Pancreas (tissue), 10 donors: ENCODE measurements around the gene ZFP69. TPM values are rescaled to one million over a fixed set of nuclear protein-coding genes. Genes with fewer than 3 reads are reported as not detected.

Experiments
- ATAC-seq, 4 donors: fragments of 200-7000 bp; cut with Tn5 transposase; one replicate each; pipeline versions ENCODE4 v1.8.0 to v1.9.1; 2020; ENCODE audit warnings: mild to moderate bottlenecking in 4 of 4, moderate library complexity in 4 of 4
- DNase-seq, 6 donors: peaks; one replicate each; pipeline ENCODE4 v3.0.0-alpha.2; 2020
- FAIRE-seq: peaks from 2 replicates; lab custom pipeline; 2012; peaks lifted over from hg19 to GRCh38; lab: Jason Lieb, UNC
- H3K27ac ChIP-seq, 4 donors: fragments of 200-600 bp; sonication (generic); 1 replicate in 3 of 4; 2 replicates in 1 of 4; pipeline versions ENCODE4 v1.5.0 to v1.8.0; 2020
- H3K27me3 ChIP-seq, 4 donors: fragments of 200-600 bp; one replicate each; pipeline ENCODE4 v1.8.0; 2021
- H3K36me3 ChIP-seq, 3 donors: fragments of 200-600 bp; sonication (generic) in 1 of 3; one replicate each; pipeline versions ENCODE4 v1.5.0 to v1.8.0; 2020 to 2021
- H3K4me1 ChIP-seq, 3 donors: fragments of 200-600 bp; one replicate each; pipeline ENCODE4 v1.8.0; 2021
- H3K4me3 ChIP-seq, 4 donors: fragments of 200-600 bp; sonication (generic) in 2 of 4; one replicate each; pipeline versions ENCODE4 v1.5.0 to v1.8.0; 2020 to 2021
- H3K9me3 ChIP-seq, 4 donors: fragments of 200-600 bp; one replicate each; pipeline ENCODE4 v1.8.0; 2021
- CTCF ChIP-seq, 4 donors: fragments of 200-600 bp; sonication (generic) in 3 of 4; IDR thresholded peaks; one replicate each; pipeline versions ENCODE4 v1.5.0 to v1.8.0; 2021; ENCODE audit warnings: antibody characterized with exemption in 4 of 4
- WGBS, 2 donors: extraction: QIAGEN DNeasy Blood & Tissue Kit; methylation state at CpG; one replicate each; pipeline ENCODE4 v1.1.7; 2013; 5-methylcytosine and 5-hydroxymethylcytosine counted together
- intact Hi-C, 3 donors: fragments of 100-400 bp; cut with DNase I; formaldehyde crosslinking; loops; one replicate each; pipeline versions ENCODE4 v1.11.1 to v1.14.2; 2022
- polyA plus RNA-seq, 2 donors: library from polyadenylated mRNA; stranded (reverse); fragments of 200-250 nt; gene quantifications; one replicate each; pipeline ENCODE4 v1.2.3, GENCODE V29; 2013
- total RNA-seq, 6 donors: library from RNA; stranded (reverse); fragmentation: NEBNext Ultra II Directional in 4 of 6; extraction: Animal tissue kit (Norgen Biotek cat#: 25700) in 4 of 6; gene quantifications; one replicate each; pipeline versions ENCODE4 v1.2.1 to v1.2.4, GENCODE V29; 2021 to 2023
- donor health status: healthy with polysubstance abuse.
- donor health status: DM: no; HTN: no; CAD: no; lungs with moderate emphysema.
- donor health status: DM: no; HTN: no; CAD: no.
- donor health status: control.
- donor health status: control.
- donor health status: Bipolar disorder and iron deficiency.
- donor health status: DM: yes; HTN: yes; CAD: no.
- donor health status: DM: no; HTN: no; CAD: no.
- donor health status: DM: no; HTN: no; CAD: no.
- donor health status: DM: yes; HTN: yes; CAD: no.

The ZFP69 gene
- total and polyA plus RNA-seq, 8 donors, result 1.2 to 2.8 (median 1.5) TPM

- TF ChIP-seq CTCF (IDR thresholded peaks at IDR 0.05), result no peak
- Histone ChIP-seq H3K27me3 (no peaks in the 10 kb centered on the region), H3K4me1 (no peaks in the 10 kb centered on the region), H3K27ac (no peak overlapping the region), H3K36me3 (no peaks in the 10 kb centered on the region), H3K4me3 (no peak overlapping the region), H3K9me3 (no peaks in the 10 kb centered on the region)
- FAIRE-seq, result no peak
- no peak for ATAC-seq
- 63 to 79% methylated on average over 4 of the region's 4 CpGs for WGBS, 2 donors
- intact Hi-C loops, result no loop called here
- no peak for DNase-seq
Measured at GRCh38 chr1:40435876-40436275, 41.2 kb upstream of the ZFP69 start.

- no peaks in the 10 kb centered on the region for H3K36me3 ChIP-seq
- H3K4me1 ChIP-seq, result no peaks in the 10 kb centered on the region
- TF ChIP-seq CTCF (IDR thresholded peaks at IDR 0.05), result peak; percentile 34 to 67 (median 50)
- intact Hi-C loops, result no loop called here
- DNase-seq (peak in 1 of 6 donors; percentile 19), FAIRE-seq (no peak), ATAC-seq (peak in 3 of 4 donors; percentile 56 to 86 (median 71))
- H3K4me3 ChIP-seq, result no peak overlapping the region
- no peak overlapping the region for H3K27ac ChIP-seq
- no peaks in the 10 kb centered on the region for H3K27me3 ChIP-seq
- no peaks in the 10 kb centered on the region for H3K9me3 ChIP-seq
- WGBS, 2 donors, result 57 to 60% methylated on average over 3 of the region's 3 CpGs
Measured at GRCh38 chr1:40438391-40439015, 38.6 kb upstream of the ZFP69 start.

- ATAC-seq (no peak), FAIRE-seq (no peak), DNase-seq (no peak)
- no peak for TF ChIP-seq CTCF (IDR thresholded peaks at IDR 0.05)
- intact Hi-C loops, result no loop called here
- H3K4me1 ChIP-seq, result no peaks in the 10 kb centered on the region
- no peaks in the 10 kb centered on the region for H3K36me3 ChIP-seq
- H3K9me3 ChIP-seq, result no peaks in the 10 kb centered on the region
- no peak overlapping the region for H3K4me3 ChIP-seq
- no peaks in the 10 kb centered on the region for H3K27me3 ChIP-seq
- 71 to 78% methylated on average over 5 of the region's 5 CpGs for WGBS, 2 donors
- H3K27ac ChIP-seq, result no peak overlapping the region
Measured at GRCh38 chr1:40439247-40439646, 37.8 kb upstream of the ZFP69 start.

- Histone ChIP-seq H3K4me1 (peaks cover 0 to 3% (median 0%) of the 10 kb centered on the region in 3 donors), H3K27me3 (no peaks in the 10 kb centered on the region), H3K4me3 (peak within 1 kb of the TSS; percentile 57 to 78 (median 72)), H3K9me3 (no peaks in the 10 kb centered on the region), H3K27ac (peak within 1 kb of the TSS; percentile 30 to 68 (median 58)), H3K36me3 (no peaks in the 10 kb centered on the region)
- intact Hi-C loops, result no loop called here
- FAIRE-seq (no peak), ATAC-seq (peak; percentile 97 to 100 (median 100)), DNase-seq (peak; percentile 89 to 99 (median 93))
- no peak for TF ChIP-seq CTCF (IDR thresholded peaks at IDR 0.05)
- WGBS, 2 donors, result 0% methylated on average over 62 to 64 of the region's 64 CpGs
Measured at GRCh38 chr1:40449684-40450494, 27.2 kb upstream of the ZFP69 start, which contains the start of gene ZFP69B. Gene ZFP69B (plus strand): TSS chr1:40450476. CDS start chr1:40450962, 486 bp downstream.
